Measurements from ENCODE around the gene ELOVL3.

GRCh38 chr10:102227050-102227449, 951 bp downstream of the ELOVL3 start:
- TF ChIP-seq PRDM15 (CRISPR knock-in tag; IDR thresholded peaks at IDR 0.05) (no peak), SMARCC2 (IDR thresholded peaks at IDR 0.05) (no peak), TIGD3 (CRISPR knock-in tag; IDR thresholded peaks at IDR 0.05; ENCODE audit: borderline replicate concordance) (no peak), ZFP36 (IDR thresholded peaks at IDR 0.05; ENCODE audit: borderline replicate concordance, low read depth, low read length, partially characterized antibody) (no peak), ZNF550 (CRISPR knock-in tag; IDR thresholded peaks at IDR 0.05; ENCODE audit: borderline replicate concordance) (no peak)

Measured in HepG2 (cell line).